ENCODE data around the gene CHAF1A. TPM values are rescaled to one million over a fixed set of nuclear protein-coding genes. Genes with fewer than 3 reads are reported as not detected.
A peak's percentile ranks its signal among the peaks of the same experiment; 100 is the strongest.

CHAF1A gene
- total and polyA plus RNA-seq, 2 of the 8 experiments (the other 6 are each of a cell fraction or from before 2014, with no cell fraction given), result 122 to 147 TPM

DNA sequence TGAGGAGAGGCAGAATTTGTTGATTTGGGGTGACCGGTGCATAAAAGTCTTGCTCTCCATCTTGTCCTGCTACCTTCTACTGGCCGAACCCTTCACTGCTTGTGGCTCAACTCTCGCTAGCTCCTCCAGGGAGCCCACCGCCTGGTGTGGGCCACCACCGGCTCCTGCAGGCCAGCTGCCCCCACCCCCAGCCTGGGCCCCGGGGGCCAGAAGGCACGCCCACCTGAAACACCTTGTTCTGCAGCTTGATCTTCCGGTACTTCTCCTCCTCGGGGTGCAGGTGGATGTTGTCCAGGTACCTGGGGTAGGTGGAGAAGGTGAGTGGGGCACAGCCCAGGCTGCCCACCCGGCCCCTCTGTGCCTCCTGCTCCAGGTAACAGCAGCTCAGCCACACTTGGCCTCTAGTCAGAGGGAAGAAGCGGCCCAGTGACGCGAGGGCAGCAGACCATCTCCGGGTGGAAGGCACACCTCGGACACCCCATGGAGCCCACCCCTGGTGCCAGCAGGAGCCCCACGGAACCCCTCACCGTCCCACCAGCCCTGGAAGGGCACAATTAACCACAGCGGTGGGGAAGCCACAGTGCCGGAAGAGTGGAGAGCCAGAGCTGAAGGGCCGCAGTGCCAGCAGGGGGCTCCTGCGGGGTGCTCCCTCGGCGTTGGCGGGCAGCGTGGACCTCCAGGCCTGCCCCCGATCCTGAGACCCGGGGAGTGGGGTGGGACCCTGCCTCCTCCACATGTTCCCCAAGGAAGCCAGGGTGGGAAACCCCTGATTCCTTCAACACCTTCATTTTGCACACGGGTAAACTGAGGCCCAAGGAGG lies 45.1 kb downstream of the CHAF1A start:
- TF ChIP-seq EGR1 (IDR thresholded peaks at IDR 0.05; ENCODE audit: borderline replicate concordance, low read depth, low read length) (no peak), POLR2A (IDR thresholded peaks at IDR 0.05; ENCODE audit: control extremely low read depth in 1 of 2, low read depth in 2 of 2, low read length in 2 of 2) (0 out of 3 replicates have a peak, but pooled peaks of 1 of the 2 experiments have one; percentile 6)
- Histone ChIP-seq H3K79me2 (ENCODE audit: control insufficient read depth in 1 of 2, insufficient read depth in 2 of 2, low read length in 2 of 2) (no peaks in the 10 kb centered on the region), H3K9ac (replicated peaks in 1 of 4; ENCODE audit: extremely low read depth in 1 of 4, low read depth in 3 of 4, low read length in 3 of 4) (no peak overlapping the region), H3K14ac (ENCODE audit: insufficient read length) (no peak overlapping the region), H3K4ac (replicated peaks; ENCODE audit: insufficient read length, low read depth, low read length) (no peak overlapping the region), H3K27ac (ENCODE audit: low read depth, low read length) (no peak overlapping the region), H3K4me3 (ENCODE audit: extremely low read depth in 1 of 4, insufficient read depth in 2 of 4, low read depth in 3 of 4, low read length in 4 of 4) (no peak overlapping the region), H2BK12ac (ENCODE audit: low read depth, low read length) (no peak overlapping the region), H2BK15ac (ENCODE audit: low read length) (no peak overlapping the region), H4K8ac (ENCODE audit: extremely low read depth, insufficient read depth, low read length) (no peak overlapping the region), H4K5ac (ENCODE audit: insufficient read length, low read depth, low read length) (no peak overlapping the region), H3K18ac (ENCODE audit: extremely low read depth, low read length) (no peak overlapping the region), H2AFZ (ENCODE audit: low read length) (no peak overlapping the region), H2BK120ac (replicated peaks; ENCODE audit: low read depth, low read length) (no peak overlapping the region), H4K20me1 (replicated peaks in 1 of 2; ENCODE audit: control insufficient read depth in 1 of 2, insufficient read depth in 2 of 2, low read length in 2 of 2) (peaks cover 8 to 26% of the 10 kb centered on the region in 2 experiments), H3K4me1 (replicated peaks in 1 of 4; ENCODE audit: control insufficient read depth in 3 of 4, insufficient read depth in 4 of 4, low read length in 3 of 4) (peaks cover 0 to 2% (median 0%) of the 10 kb centered on the region in 4 experiments; a peak in 3 of 7 replicates), H3K36me3 (ENCODE audit: control insufficient read depth in 2 of 4, insufficient read depth in 4 of 4, low read length in 3 of 4) (peaks cover 11 to 29% (median 21%) of the 10 kb centered on the region in 4 experiments; a peak in 7 of 8 replicates), H4K91ac (replicated peaks; ENCODE audit: insufficient read length, low read length) (no peak overlapping the region), H3K23me2 (ENCODE audit: low read depth, low read length) (no peaks in the 10 kb centered on the region), H2BK5ac (ENCODE audit: low read depth, low read length) (no peak overlapping the region), H3K27me3 (replicated peaks in 1 of 4; ENCODE audit: control insufficient read depth in 3 of 4, extremely low read depth in 1 of 4, insufficient read depth in 3 of 4, low read length in 3 of 4) (no peaks in the 10 kb centered on the region), H3K56ac (replicated peaks; ENCODE audit: insufficient read length, low read depth, low read length) (no peak overlapping the region), H2AK5ac (ENCODE audit: low read depth, low read length) (no peak overlapping the region), H3K4me2 (ENCODE audit: insufficient read depth in 1 of 2, low read depth in 2 of 2, low read length in 2 of 2) (no peak overlapping the region), H3K23ac (ENCODE audit: insufficient read length) (no peak overlapping the region), H3K9me3 (ENCODE audit: insufficient read depth in 2 of 2, low read depth in 1 of 2, low read length in 1 of 2) (no peaks in the 10 kb centered on the region), H3K79me1 (ENCODE audit: low read depth, low read length) (no peaks in the 10 kb centered on the region; the same call in 1 of the 2 replicates), H2BK20ac (ENCODE audit: low read length) (no peak overlapping the region)
- ChIA-PET CTCF (ENCODE audit: partially characterized antibody) (interaction anchor here (0.7 to 6.9 kb wide), 4 partner anchors 19 to 186 kb away, joined by 3 to 34 read pairs (median 4); no protein-coding TSS in a partner anchor), POLR2A (ENCODE audit: partially characterized antibody) (interaction anchor here (0.6 to 58.1 kb wide), 9 partner anchors 10 to 144 kb away, joined by 3 to 1590 read pairs (median 3); partner anchors contain the start of genes CHAF1A, FSD1, SH3GL1 and UBXN6)
- no peak for DNase-seq (ENCODE audit: low read depth in 1 of 2, low spot score in 2 of 2)
- 91% methylated on average over 24 of the region's 28 CpGs; no CpG with 5 or more reads in 1 of the 2 experiments for WGBS, 2 experiments (ENCODE audit: extremely low coverage in 1 of 2, insufficient coverage in 1 of 2, insufficient read length in 1 of 2, insufficient replicate concordance in 2 of 2, low coverage in 1 of 2, low lambda C conversion rate in 2 of 2, missing lambda C conversion rate in 1 of 2)
- FAIRE-seq, result no peak
